SU-DHL-6 (cell line): ENCODE results near the gene GIGYF1.

Experiments
- H2AFZ ChIP-seq: fragments of 200-600 bp; sonication (generic); 2 replicates; pipeline ENCODE4 v1.6.1; 2014; ENCODE audit warnings: low read depth, mild to moderate bottlenecking, moderate library complexity, mixed read lengths, antibody characterized with exemption, low read length; ENCODE audit not compliant: severe bottlenecking
- H3F3A ChIP-seq: fragments of 200-600 bp; shearing (Covaris generic); 2 replicates; pipeline ENCODE4 v1.6.0; 2016; ENCODE audit warnings: antibody characterized with exemption, mild to moderate bottlenecking; ENCODE audit not compliant: insufficient read depth
- H3K27ac ChIP-seq: fragments of 200-600 bp; sonication (generic); 2 replicates; pipeline ENCODE4 v1.5.1; 2016; ENCODE audit warnings: low read depth, mild to moderate bottlenecking, low read length, moderate library complexity, mixed read lengths
- H3K27me3 ChIP-seq: fragments of 200-600 bp; sonication (generic), shearing (Covaris generic); 2 replicates; pipeline ENCODE4 v1.6.0; 2014; ENCODE audit warnings: mild to moderate bottlenecking, low read length
- H3K36me3 ChIP-seq: fragments of 200-600 bp; sonication (generic); 2 replicates; pipeline ENCODE4 v1.6.1; 2014; ENCODE audit warnings: mild to moderate bottlenecking, low read length, mixed read lengths
- H3K4me2 ChIP-seq: fragments of 300-600, 200-600 bp; shearing (Covaris generic), sonication (generic); 2 replicates; pipeline ENCODE4 v1.6.0; 2014; ENCODE audit warnings: low read length, low read depth, mild to moderate bottlenecking; ENCODE audit not compliant: poor library complexity, severe bottlenecking
- H3K4me3 ChIP-seq: fragments of 200-600 bp; sonication (generic); 2 replicates; pipeline ENCODE4 v1.5.1; 2014; ENCODE audit warnings: antibody characterized with exemption, low read length, mild to moderate bottlenecking, mixed read lengths; ENCODE audit not compliant: insufficient read depth, poor library complexity, severe bottlenecking
- H3K79me2 ChIP-seq: fragments of 200-600 bp; sonication (generic); 2 replicates; pipeline ENCODE4 v1.6.1; 2014; ENCODE audit warnings: mild to moderate bottlenecking, low read length, moderate library complexity; ENCODE audit not compliant: insufficient read depth
- H3K9ac ChIP-seq: fragments of 200-600 bp; sonication (generic); 2 replicates; pipeline ENCODE4 v1.7.0; 2014; ENCODE audit warnings: mild to moderate bottlenecking, low read length
- H3K9me2 ChIP-seq: fragments of 200-600 bp; sonication (generic); replicated peaks from 2 replicates; pipeline ENCODE4 v1.6.1; 2014; ENCODE audit warnings: low read length; ENCODE audit not compliant: insufficient read depth
- H3K9me3 ChIP-seq: fragments of 200-600 bp; sonication (generic); 2 replicates; pipeline ENCODE4 v1.6.1; 2014; ENCODE audit warnings: low read length, mixed read lengths; ENCODE audit not compliant: insufficient read depth
- H4K20me1 ChIP-seq: fragments of 200-600 bp; sonication (generic); 2 replicates; pipeline ENCODE4 v1.6.1; 2014; ENCODE audit warnings: low read depth, mild to moderate bottlenecking, antibody characterized with exemption, low read length, moderate library complexity, mixed read lengths
- CTCF ChIP-seq: fragments of 200-600 bp; sonication (generic); IDR thresholded peaks from one replicate; pipeline ENCODE4 v1.5.1; 2017; ENCODE audit warnings: antibody characterized with exemption, mild to moderate bottlenecking, low read length, moderate library complexity; ENCODE audit not compliant: insufficient read depth, poor library complexity, severe bottlenecking
- EZH2phosphoT487 ChIP-seq: fragments of 200-600 bp; sonication (generic), shearing (Covaris generic); conservative IDR thresholded peaks from 2 replicates; pipeline ENCODE4 v1.6.1; 2018; ENCODE audit warnings: mild to moderate bottlenecking, antibody characterized with exemption, low read length, moderate library complexity, mixed read lengths

GIGYF1 gene

GRCh38 chr7:100686822-100687211 is 7.2 kb downstream of the GIGYF1 start:
- no peaks in the 10 kb centered on the region for H3F3A ChIP-seq
- H3K4me2 ChIP-seq: no peak overlapping the region
- no peaks in the 10 kb centered on the region for H3K9me2 ChIP-seq
- no peak overlapping the region for H3K27ac ChIP-seq
- H3K9ac ChIP-seq: no peak overlapping the region
- no peak overlapping the region for H3K4me3 ChIP-seq
- H3K9me3 ChIP-seq: no peaks in the 10 kb centered on the region
- H2AFZ ChIP-seq: no peak overlapping the region
- H4K20me1 ChIP-seq: peaks cover 4% of the 10 kb centered on the region; the same call in 1 of the 2 replicates
- no peaks in the 10 kb centered on the region for H3K36me3 ChIP-seq
- H3K27me3 ChIP-seq: no peaks in the 10 kb centered on the region
- TF ChIP-seq CTCF (no peak), EZH2phosphoT487 (no peak)
- H3K79me2 ChIP-seq: peaks cover 29% of the 10 kb centered on the region

- no peak overlapping the region for H2AFZ ChIP-seq
- H3K9ac ChIP-seq: no peak overlapping the region
- H3K27me3 ChIP-seq: no peaks in the 10 kb centered on the region
- H3K9me3 ChIP-seq: no peaks in the 10 kb centered on the region
- peaks cover 3% of the 10 kb centered on the region for H3F3A ChIP-seq
- H4K20me1 ChIP-seq: peaks cover 4% of the 10 kb centered on the region; the same call in 1 of the 2 replicates
- no peak overlapping the region for H3K4me3 ChIP-seq
- H3K27ac ChIP-seq: no peak overlapping the region
- TF ChIP-seq CTCF (no peak), EZH2phosphoT487 (no peak)
- no peaks in the 10 kb centered on the region for H3K9me2 ChIP-seq
- peaks cover 28% of the 10 kb centered on the region for H3K79me2 ChIP-seq
- no peak overlapping the region for H3K4me2 ChIP-seq
- H3K36me3 ChIP-seq: no peaks in the 10 kb centered on the region
These were observed 7.7 kb downstream of the GIGYF1 start for GRCh38 chr7:100686201-100686821.

- Histone ChIP-seq H3K4me2 (no peak overlapping the region), H3K36me3 (no peaks in the 10 kb centered on the region), H3K27me3 (no peaks in the 10 kb centered on the region), H3K9me3 (no peaks in the 10 kb centered on the region), H3F3A (peaks cover 9% of the 10 kb centered on the region), H3K9ac (no peak overlapping the region), H3K79me2 (peaks cover 22% of the 10 kb centered on the region), H3K27ac (no peak overlapping the region), H3K4me3 (no peak overlapping the region), H2AFZ (no peak overlapping the region), H4K20me1 (peaks cover 4% of the 10 kb centered on the region; the same call in 1 of the 2 replicates), H3K9me2 (no peaks in the 10 kb centered on the region)
- TF ChIP-seq CTCF (no peak), EZH2phosphoT487 (no peak)
These were observed 8.4 kb downstream of the GIGYF1 start for GRCh38 chr7:100685631-100686145.
